Activated CD8-positive, alpha-beta T cell treated with anti-CD3 and anti-CD28 coated beads for 36 hours (primary cell): ENCODE measurements around the gene KRTAP6-2. TPM values are rescaled to one million over a fixed set of nuclear protein-coding genes. Genes with fewer than 3 reads are reported as not detected.

ENCODE experiments used
- ATAC-seq: fragments of 200-7000 bp; cut with Tn5 transposase; one replicate; pipeline ENCODE4 v1.10.0; 2021; ENCODE audit warnings: mild to moderate bottlenecking, moderate library complexity
- CTCF ChIA-PET: fragments of 350-600 bp; sonication (Branson Sonifier 250); formaldehyde crosslinking; loops from one replicate; lab custom pipeline; 2021; ENCODE audit warnings: antibody characterized with exemption; lab: Charles Lee
- POLR2A ChIA-PET: fragments of 350-600 bp; sonication (Branson Sonifier 250); formaldehyde crosslinking; loops from one replicate; lab custom pipeline; 2021; ENCODE audit warnings: antibody characterized with exemption; lab: Charles Lee
- DNase-seq: peaks from one replicate; pipeline ENCODE4 v3.0.0-alpha.2; 2020
- H3K27ac Mint-ChIP-seq: one replicate; pipeline ENCODE4 v1.8.0; 2021; ENCODE audit warnings: mild to moderate bottlenecking, mixed read lengths
- H3K27me3 Mint-ChIP-seq: one replicate; pipeline ENCODE4 v1.8.0; 2021; ENCODE audit warnings: mixed read lengths
- H3K36me3 Mint-ChIP-seq: one replicate; pipeline ENCODE4 v1.8.0; 2021; ENCODE audit warnings: low read depth, mixed read lengths
- H3K4me1 Mint-ChIP-seq: one replicate; pipeline ENCODE4 v1.8.0; 2021; ENCODE audit warnings: low read depth, mixed read lengths
- H3K4me3 Mint-ChIP-seq: one replicate; pipeline ENCODE4 v1.8.0; 2021; ENCODE audit warnings: mild to moderate bottlenecking, moderate library complexity, mixed read lengths
- H3K9me3 Mint-ChIP-seq: one replicate; pipeline ENCODE4 v1.8.0; 2021; ENCODE audit warnings: mixed read lengths
- intact Hi-C: fragments of 100-400 bp; cut with micrococcal nuclease; formaldehyde crosslinking; loops from one replicate; pipeline ENCODE4 v1.10.0; 2022
- total RNA-seq, 2 experiments: library from RNA; stranded (reverse); gene quantifications; one replicate each; pipeline ENCODE4 v1.2.3, GENCODE V29; 2021
- TF ChIP-seq, protein P1 (sequence below): fragments of 200-600 bp; IDR thresholded peaks from one replicate; pipeline ENCODE4 v1.8.0; 2022; ENCODE audit warnings: antibody characterized with exemption, mild to moderate bottlenecking

Gene KRTAP6-2
- total RNA-seq, 2 experiments from 2014 or later, result not detected

DNA sequence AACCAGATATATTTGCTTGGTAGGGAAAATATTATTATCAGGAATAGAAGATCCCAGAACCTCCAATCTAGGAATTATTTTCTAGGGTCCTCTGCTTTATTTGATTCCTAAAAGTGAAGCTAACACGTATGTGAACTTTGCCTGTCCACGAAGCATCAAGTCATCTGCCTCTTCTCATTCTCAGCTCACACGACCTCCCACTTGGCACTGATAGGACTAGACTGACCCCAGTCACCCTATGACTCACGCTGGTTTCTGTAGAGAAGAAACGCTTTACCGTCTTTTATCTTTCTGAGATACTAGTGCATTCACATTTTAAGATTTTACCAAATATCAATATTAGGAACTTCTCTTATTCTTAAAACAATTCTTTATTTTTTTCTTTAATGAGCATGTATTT is 35.6 kb downstream of the KRTAP6-2 start:
- no peaks in the 10 kb centered on the region for H3K9me3 Mint-ChIP-seq
- H3K4me3 Mint-ChIP-seq, result no peak overlapping the region
- DNase-seq (no peak), ATAC-seq (no peak)
- no peak overlapping the region for H3K27ac Mint-ChIP-seq
- no peaks in the 10 kb centered on the region for H3K36me3 Mint-ChIP-seq
- ChIA-PET POLR2A (no interaction called here), CTCF (no interaction called here)
- intact Hi-C loops, result no loop called here
- H3K4me1 Mint-ChIP-seq, result no peaks in the 10 kb centered on the region
- H3K27me3 Mint-ChIP-seq, result no peaks in the 10 kb centered on the region
- TF ChIP-seq, protein P1, sequence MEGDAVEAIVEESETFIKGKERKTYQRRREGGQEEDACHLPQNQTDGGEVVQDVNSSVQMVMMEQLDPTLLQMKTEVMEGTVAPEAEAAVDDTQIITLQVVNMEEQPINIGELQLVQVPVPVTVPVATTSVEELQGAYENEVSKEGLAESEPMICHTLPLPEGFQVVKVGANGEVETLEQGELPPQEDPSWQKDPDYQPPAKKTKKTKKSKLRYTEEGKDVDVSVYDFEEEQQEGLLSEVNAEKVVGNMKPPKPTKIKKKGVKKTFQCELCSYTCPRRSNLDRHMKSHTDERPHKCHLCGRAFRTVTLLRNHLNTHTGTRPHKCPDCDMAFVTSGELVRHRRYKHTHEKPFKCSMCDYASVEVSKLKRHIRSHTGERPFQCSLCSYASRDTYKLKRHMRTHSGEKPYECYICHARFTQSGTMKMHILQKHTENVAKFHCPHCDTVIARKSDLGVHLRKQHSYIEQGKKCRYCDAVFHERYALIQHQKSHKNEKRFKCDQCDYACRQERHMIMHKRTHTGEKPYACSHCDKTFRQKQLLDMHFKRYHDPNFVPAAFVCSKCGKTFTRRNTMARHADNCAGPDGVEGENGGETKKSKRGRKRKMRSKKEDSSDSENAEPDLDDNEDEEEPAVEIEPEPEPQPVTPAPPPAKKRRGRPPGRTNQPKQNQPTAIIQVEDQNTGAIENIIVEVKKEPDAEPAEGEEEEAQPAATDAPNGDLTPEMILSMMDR, result no peak

DNA sequence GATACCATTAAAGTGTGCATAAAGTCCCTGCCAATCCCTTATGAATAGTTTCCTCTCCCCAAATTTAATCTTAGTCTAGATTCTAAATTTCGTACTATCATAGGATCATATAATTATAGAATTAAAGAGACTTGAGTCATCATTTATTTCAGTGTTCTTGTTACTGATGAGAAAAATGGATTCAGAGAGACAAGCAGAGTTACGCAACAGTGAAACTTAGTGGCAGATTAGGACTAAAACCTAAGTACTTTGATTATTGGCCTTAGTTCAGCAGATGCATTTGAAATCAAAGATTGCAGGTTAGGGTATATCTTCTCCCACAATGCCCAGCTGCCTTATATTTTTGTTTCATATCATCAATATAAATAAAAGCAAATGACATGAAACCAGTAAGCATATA is 36.7 kb downstream of the KRTAP6-2 start:
- Mint-ChIP-seq H3K4me3 (no peak overlapping the region), H3K9me3 (no peaks in the 10 kb centered on the region), H3K27ac (no peak overlapping the region), H3K27me3 (no peaks in the 10 kb centered on the region), H3K4me1 (no peaks in the 10 kb centered on the region), H3K36me3 (no peaks in the 10 kb centered on the region)
- TF ChIP-seq, protein P1, result no peak
- POLR2A ChIA-PET, result no interaction called here
- DNase-seq, result no peak
- no peak for ATAC-seq
- intact Hi-C loops, result no loop called here
- CTCF ChIA-PET, result no interaction called here

DNA sequence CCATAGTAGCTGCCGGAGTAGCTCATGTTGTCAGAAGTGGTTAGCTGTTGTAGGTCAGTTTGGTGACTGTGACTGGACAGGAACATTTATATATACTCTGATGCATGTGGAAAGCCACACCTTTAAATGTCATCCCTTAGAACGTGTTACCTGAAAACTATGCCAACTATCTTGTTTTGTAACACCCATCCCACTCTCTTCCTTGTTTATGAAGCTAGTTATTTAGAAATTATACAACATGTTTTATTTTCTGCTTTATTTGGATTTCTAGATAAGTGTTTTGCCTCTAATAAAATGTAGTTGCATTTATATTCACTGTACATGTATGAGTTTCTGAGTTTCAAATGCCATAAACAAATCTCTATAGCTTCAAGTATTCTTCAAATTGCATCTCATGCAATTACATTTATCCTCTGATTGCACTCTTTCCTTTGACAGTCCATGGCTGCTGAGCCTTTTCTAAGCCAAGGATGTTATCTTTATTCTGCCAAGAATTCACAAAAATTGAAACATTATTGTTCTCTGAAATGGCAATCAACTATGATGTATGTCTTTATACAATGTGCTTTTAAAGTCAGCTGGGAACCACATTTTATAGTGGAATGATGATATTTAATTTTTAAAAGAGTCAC is 37.3 kb downstream of the KRTAP6-2 start, which contains the start of gene KRTAP19-7:
TSS of gene KRTAP19-7 (minus strand) at position 51 of the 632 bp plus-strand sequence. CDS start at position 26, 25 bp downstream.
- DNase-seq (no peak), ATAC-seq (no peak)
- TF ChIP-seq, protein P1, result no peak
- ChIA-PET CTCF (no interaction called here), POLR2A (no interaction called here)
- H3K27me3 Mint-ChIP-seq, result no peaks in the 10 kb centered on the region
- H3K4me3 Mint-ChIP-seq, result no peak within 1 kb of the TSS
- no peaks in the 10 kb centered on the region for H3K36me3 Mint-ChIP-seq
- intact Hi-C loops, result no loop called here
- no peaks in the 10 kb centered on the region for H3K4me1 Mint-ChIP-seq
- no peak within 1 kb of the TSS for H3K27ac Mint-ChIP-seq
- no peaks in the 10 kb centered on the region for H3K9me3 Mint-ChIP-seq

DNA sequence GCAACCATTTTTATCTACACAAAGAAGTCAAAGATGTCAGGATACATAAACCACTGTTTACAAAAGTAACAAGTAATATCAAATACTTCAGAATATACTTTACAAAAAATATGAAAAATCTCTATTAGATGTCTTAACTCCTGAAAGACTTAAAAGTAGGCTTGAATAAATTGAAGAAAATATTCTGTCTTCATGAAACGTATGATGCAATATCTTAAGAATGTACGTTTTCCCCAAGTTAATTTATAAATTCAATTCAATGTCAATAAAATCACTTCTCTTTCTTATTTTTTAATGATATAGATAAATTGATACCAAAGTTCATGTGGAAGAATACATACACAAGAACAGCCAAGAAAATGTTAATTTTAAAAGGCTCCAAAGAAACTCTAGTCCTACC is 43.6 kb downstream of the KRTAP6-2 start:
- Mint-ChIP-seq H3K27ac (no peak overlapping the region), H3K27me3 (no peaks in the 10 kb centered on the region), H3K4me3 (no peak overlapping the region), H3K9me3 (peaks cover 3% of the 10 kb centered on the region), H3K36me3 (no peaks in the 10 kb centered on the region), H3K4me1 (no peaks in the 10 kb centered on the region)
- ChIA-PET POLR2A (no interaction called here), CTCF (no interaction called here)
- TF ChIP-seq, protein P1, result no peak
- intact Hi-C loops, result no loop called here
- DNase-seq (no peak), ATAC-seq (no peak)

DNA sequence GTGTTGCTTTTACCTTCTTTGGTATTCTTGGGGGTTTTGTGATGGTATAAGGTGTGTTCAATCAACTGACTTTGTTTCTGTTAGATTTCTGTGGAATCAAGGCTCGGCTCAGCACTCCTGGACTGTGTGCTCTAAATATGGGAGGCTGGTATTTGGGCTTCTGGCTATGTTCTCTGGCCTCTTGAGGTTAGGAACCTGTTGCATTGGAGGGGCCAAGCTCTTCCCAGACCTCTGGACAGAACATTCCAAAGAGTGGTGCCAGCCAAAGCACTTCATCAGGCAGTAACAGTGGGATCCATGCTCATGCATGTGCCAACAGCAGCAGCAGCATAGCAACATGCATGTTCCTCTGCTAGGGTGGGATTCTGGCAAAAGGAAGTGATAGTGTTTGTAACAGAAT is 45.9 kb downstream of the KRTAP6-2 start:
- peaks cover 3% of the 10 kb centered on the region for H3K9me3 Mint-ChIP-seq
- DNase-seq, result no peak
- H3K4me1 Mint-ChIP-seq, result no peaks in the 10 kb centered on the region
- ChIA-PET CTCF (no interaction called here), POLR2A (no interaction called here)
- intact Hi-C loops, result no loop called here
- no peak for ATAC-seq
- TF ChIP-seq, protein P1, result no peak
- H3K4me3 Mint-ChIP-seq, result no peak overlapping the region
- peaks cover 3% of the 10 kb centered on the region for H3K27me3 Mint-ChIP-seq
- no peaks in the 10 kb centered on the region for H3K36me3 Mint-ChIP-seq
- H3K27ac Mint-ChIP-seq, result no peak overlapping the region

Other genes with a start within 250 kb of the KRTAP6-2 start
- gene KRTAP13-2, start 226.6 kb downstream of the KRTAP6-2 start, total RNA-seq, result not detected
- not detected for gene KRTAP13-1, start 202.9 kb downstream of the KRTAP6-2 start, total RNA-seq
- not detected for gene KRTAP13-3, start 173.0 kb downstream of the KRTAP6-2 start, total RNA-seq
- gene KRTAP13-4, start 168.7 kb downstream of the KRTAP6-2 start, total RNA-seq, result not detected
- gene KRTAP15-1, start 158.6 kb downstream of the KRTAP6-2 start, total RNA-seq, result not detected
- gene KRTAP19-1, start 118.5 kb downstream of the KRTAP6-2 start, total RNA-seq, result not detected
- gene KRTAP19-2, start 111.5 kb downstream of the KRTAP6-2 start, total RNA-seq, result not detected
- gene KRTAP19-3, start 106.9 kb downstream of the KRTAP6-2 start, total RNA-seq, result not detected
- gene KRTAP19-4, start 101.7 kb downstream of the KRTAP6-2 start, total RNA-seq, result not detected
- gene KRTAP19-5, start 96.8 kb downstream of the KRTAP6-2 start, total RNA-seq, result not detected
- not detected for gene KRTAP19-6, start 57.0 kb downstream of the KRTAP6-2 start, total RNA-seq
- gene KRTAP19-7, start 37.6 kb downstream of the KRTAP6-2 start, total RNA-seq, result not detected
- gene KRTAP22-2, start 8.5 kb downstream of the KRTAP6-2 start, total RNA-seq, result not detected
- not detected for gene KRTAP6-3, start 6.5 kb downstream of the KRTAP6-2 start, total RNA-seq
- gene KRTAP22-1, start 2.2 kb upstream of the KRTAP6-2 start, total RNA-seq, result not detected
- not detected for gene KRTAP6-1, start 15.0 kb upstream of the KRTAP6-2 start, total RNA-seq
- gene KRTAP20-1, start 17.5 kb upstream of the KRTAP6-2 start, total RNA-seq, result not detected
- gene KRTAP20-4, start 21.7 kb upstream of the KRTAP6-2 start, total RNA-seq, result not detected
- gene KRTAP20-2, start 36.3 kb upstream of the KRTAP6-2 start, total RNA-seq, result not detected
- gene KRTAP20-3, start 44.0 kb upstream of the KRTAP6-2 start, total RNA-seq, result not detected
- not detected for gene KRTAP21-3, start 119.9 kb upstream of the KRTAP6-2 start, total RNA-seq
- not detected for gene KRTAP21-2, start 148.4 kb upstream of the KRTAP6-2 start, total RNA-seq
- not detected for gene KRTAP21-1, start 156.5 kb upstream of the KRTAP6-2 start, total RNA-seq
- not detected for gene KRTAP8-1, start 214.4 kb upstream of the KRTAP6-2 start, total RNA-seq
- gene KRTAP7-1, start 230.9 kb upstream of the KRTAP6-2 start, total RNA-seq, result not detected